Measurements from ENCODE around the gene KCNMB3. TPM values are rescaled to one million over a fixed set of nuclear protein-coding genes. Genes with fewer than 3 reads are reported as not detected.

The KCNMB3 gene
- total RNA-seq, 4 donors from 2014 or later = 0.26 to 6.2 (median 4.3) TPM

- Histone ChIP-seq H3K27me3 (no peaks in the 10 kb centered on the region), H3K36me3 (no peaks in the 10 kb centered on the region), H3K27ac (peak overlapping the region in 1 of 2 donors; percentile 5), H3K4me1 (no peaks in the 10 kb centered on the region), H3K4me3 (no peak overlapping the region), H3K9me3 (no peaks in the 10 kb centered on the region)
- intact Hi-C loops (cut with DNase I; ENCODE audit: low total_unique reads) = no loop called here
- TF ChIP-seq POLR2A (IDR thresholded peaks at IDR 0.05) (no peak), CTCF (IDR thresholded peaks at IDR 0.05) (no peak)
- no peak for DNase-seq
Observed at GRCh38 chr3:179194931-179195330, 56.0 kb downstream of the KCNMB3 start.

Other genes with a start within 250 kb of the KCNMB3 start
- 10 to 100 TPM in 3 of 4 donors, 1 to 10 TPM in 1; 9.4 to 24.4 (median 13.9) TPM for gene ZMAT3, start 179.3 kb downstream of the KCNMB3 start, total RNA-seq
- 10 to 100 TPM; 12.6 to 65.2 (median 36.3) TPM for gene PIK3CA, start 102.8 kb downstream of the KCNMB3 start, total RNA-seq
- gene ZNF639, start 71.9 kb upstream of the KCNMB3 start, total RNA-seq = 10 to 100 TPM; 53.0 to 92.6 (median 65.6) TPM
- 10 to 100 TPM in 3 of 4 donors, 1 to 10 TPM in 1; 10.0 to 88.6 (median 63.3) TPM for gene MFN1, start 96.6 kb upstream of the KCNMB3 start, total RNA-seq
- 100 to 1,000 TPM in 1 of 4 donors, 10 to 100 TPM in 3; 18.2 to 110 (median 47.8) TPM for gene GNB4, start 200.4 kb upstream of the KCNMB3 start, total RNA-seq